A549 (cell line): ENCODE results near the gene SRC. TPM values are rescaled to one million over a fixed set of nuclear protein-coding genes. Genes with fewer than 3 reads are reported as not detected.

Experiments used
- ATAC-seq, 2 experiments: fragments of 200-7000 bp in 1 of 2; fragments of >200 bp in 1 of 2; cut with Nextera tagmentation in 1 of 2; cut with Tn5 transposase in 1 of 2; 3 replicates each; pipeline versions ENCODE4 v1.8.0 to v1.9.1; 2018 to 2020; ENCODE audit warnings: mild to moderate bottlenecking in 1 of 2, moderate library complexity in 1 of 2
- CTCF ChIA-PET: fragments of 300-600 bp; sonication (Branson Sonifier 250); formaldehyde crosslinking; extraction: SDS; loops from one replicate; lab custom pipeline; 2021; ENCODE audit warnings: antibody characterized with exemption, inconsistent platforms; lab: Yijun Ruan, JAX
- POLR2A ChIA-PET: fragments of 350-600 bp; formaldehyde crosslinking; extraction: SDS; loops from one replicate; lab custom pipeline; 2021; ENCODE audit warnings: antibody characterized with exemption, inconsistent platforms; lab: Yijun Ruan, JAX
- DNase-seq, 2 experiments: peaks; one replicate each; pipeline versions ENCODE4 v3.0.0 to v3.0.0-alpha.2; 2011 to 2016; ENCODE audit warnings: low read depth in 1 of 2, low spot score in 1 of 2
- FAIRE-seq: peaks from 2 replicates; lab custom pipeline; 2011; peaks lifted over from hg19 to GRCh38; lab: Jason Lieb, UNC
- H3K27ac ChIP-seq, 2 experiments: fragments of >200 bp; sonication (Bioruptor Twin); formaldehyde crosslinking; 3 replicates each; pipeline ENCODE4 v1.5.1; 2016 to 2017
- H3K4me1 ChIP-seq: fragments of >200 bp; sonication (Bioruptor Twin); formaldehyde crosslinking; 3 replicates; pipeline ENCODE4 v1.6.1; 2016
- H3K4me2 ChIP-seq: fragments of >200 bp; sonication (Bioruptor Twin); formaldehyde crosslinking; 3 replicates; pipeline ENCODE4 v1.6.1; 2016
- H3K4me3 ChIP-seq: fragments of >200 bp; sonication (Bioruptor Twin); formaldehyde crosslinking; 3 replicates; pipeline ENCODE4 v1.5.1; 2016
- H3K9me3 ChIP-seq: fragments of >200 bp; sonication (Bioruptor Twin); formaldehyde crosslinking; 3 replicates; pipeline ENCODE4 v1.6.1; 2016
- BHLHE40 ChIP-seq: IDR thresholded peaks from 2 replicates; pipeline ENCODE4 v1.6.1; 2012; ENCODE audit warnings: low read depth, low read length, inconsistent platforms
- CHD2 ChIP-seq: fragments of 150-350 bp; IDR thresholded peaks from 2 replicates; pipeline ENCODE4 v1.6.1; 2014; ENCODE audit warnings: low read length; ENCODE audit not compliant: partially characterized antibody
- CHD4 ChIP-seq: fragments of 200-600 bp; sonication (generic); IDR thresholded peaks from 2 replicates; pipeline ENCODE4 v1.6.1; 2016; ENCODE audit warnings: antibody characterized with exemption, mild to moderate bottlenecking, borderline replicate concordance
- FOSL2 ChIP-seq, 2 experiments: fragments of 450-650 bp in 1 of 2; fragments of >200 bp in 1 of 2; sonication (Bioruptor Twin) in 1 of 2; formaldehyde crosslinking; IDR thresholded peaks; 2 replicates each; pipeline versions ENCODE4 v1.5.0 to v1.6.1; 2016 to 2020; ENCODE audit warnings: mild to moderate bottlenecking in 1 of 2, moderate library complexity in 1 of 2
- FOXS1 ChIP-seq: fragments of 250-450 bp; sonication (Bioruptor Pico); IDR thresholded peaks from 2 replicates; pipeline ENCODE4 v1.5.0; 2020; ENCODE audit warnings: mild to moderate bottlenecking, moderate library complexity
- GATA3 ChIP-seq: IDR thresholded peaks from 2 replicates; pipeline ENCODE4 v1.6.1; 2012; ENCODE audit warnings: borderline replicate concordance
- JUNB ChIP-seq: fragments of >200 bp; sonication (Bioruptor Twin); formaldehyde crosslinking; IDR thresholded peaks from 2 replicates; pipeline ENCODE4 v1.6.1; 2016
- KDM1A ChIP-seq: fragments of 200-600 bp; sonication (generic); IDR thresholded peaks from 2 replicates; pipeline ENCODE4 v1.6.1; 2016; ENCODE audit warnings: low read depth, mild to moderate bottlenecking
- MAFK ChIP-seq: fragments of 450-650 bp; IDR thresholded peaks from 2 replicates; pipeline ENCODE4 v1.6.1; 2014; ENCODE audit not compliant: partially characterized antibody
- MAZ ChIP-seq: fragments of 150-350 bp; IDR thresholded peaks from 2 replicates; pipeline ENCODE4 v1.6.1; 2014; ENCODE audit warnings: antibody characterized with exemption, low read depth, low read length, borderline replicate concordance
- MYC ChIP-seq: IDR thresholded peaks from 2 replicates; pipeline ENCODE4 v1.6.1; 2012; ENCODE audit warnings: mild to moderate bottlenecking, inconsistent platforms, low read length, improper control_type of control experiment, borderline replicate concordance
- NFE2L2 ChIP-seq: fragments of 150-350 bp; conservative IDR thresholded peaks from 2 replicates; pipeline ENCODE4 v1.6.1; 2014; ENCODE audit warnings: low read length
- NPAS2 ChIP-seq: fragments of 250-450 bp; sonication (Bioruptor Pico); IDR thresholded peaks from 2 replicates; pipeline ENCODE4 v1.8.0; 2022; ENCODE audit warnings: mild to moderate bottlenecking, moderate library complexity, borderline replicate concordance
- POLR2A ChIP-seq: IDR thresholded peaks from 2 replicates; pipeline ENCODE4 v1.6.1; 2012; ENCODE audit warnings: mild to moderate bottlenecking, low read length
- RARB ChIP-seq: fragments of 250-450 bp; sonication (Bioruptor Pico); IDR thresholded peaks from 2 replicates; pipeline ENCODE4 v1.8.0; 2021; ENCODE audit warnings: mild to moderate bottlenecking, moderate library complexity
- SMC3 ChIP-seq: fragments of >200 bp; sonication (Bioruptor Twin); formaldehyde crosslinking; IDR thresholded peaks from 3 replicates; pipeline ENCODE4 v1.6.1; 2018; ENCODE audit warnings: inconsistent platforms
- TFCP2L1 ChIP-seq: fragments of 250-450 bp; sonication (Bioruptor Pico); IDR thresholded peaks from 2 replicates; pipeline ENCODE4 v1.5.0; 2021; ENCODE audit warnings: mild to moderate bottlenecking
- ZC3H11A ChIP-seq: fragments of 450-650 bp; IDR thresholded peaks from 2 replicates; pipeline ENCODE4 v1.6.1; 2014; ENCODE audit warnings: antibody characterized with exemption, mild to moderate bottlenecking
- WGBS: methylation state at CpG from one replicate; pipeline ENCODE4 v1.1.6; 2017; ENCODE audit errors: missing lambda C conversion rate; 5-methylcytosine and 5-hydroxymethylcytosine counted together
- polyA plus RNA-seq, 4 experiments: library from polyadenylated mRNA; depleted of rRNA in 3 of 4; stranded (reverse); fragments of >200 nt; fragmentation: RNase III in 1 of 4; extraction: RNeasy Plus Mini Kit Qiagen cat#74134 plus additional on column Dnase treatment in 1 of 4; gene quantifications; 2 replicates in 3 of 4; 3 replicates in 1 of 4; pipeline ENCODE4 v1.2.3, GENCODE V29; 2011 to 2017
- TF ChIP-seq, protein P1 (sequence below): IDR thresholded peaks from 2 replicates; pipeline ENCODE4 v1.6.1; 2012
- TF ChIP-seq, protein P2 (sequence below): fragments of 150-350 bp; IDR thresholded peaks from 2 replicates; pipeline ENCODE4 v1.6.1; 2014; ENCODE audit warnings: low read depth, mild to moderate bottlenecking, low read length
- TF ChIP-seq, protein P3 (sequence below): fragments of 250-450 bp; sonication (Bioruptor Pico); IDR thresholded peaks from 2 replicates; pipeline ENCODE4 v1.5.0; 2021; ENCODE audit warnings: mild to moderate bottlenecking, moderate library complexity, borderline replicate concordance

Gene SRC
- polyA plus RNA-seq, 2 of the 4 experiments (the other 2 are of a cell fraction), result 139 to 154 TPM

DNA sequence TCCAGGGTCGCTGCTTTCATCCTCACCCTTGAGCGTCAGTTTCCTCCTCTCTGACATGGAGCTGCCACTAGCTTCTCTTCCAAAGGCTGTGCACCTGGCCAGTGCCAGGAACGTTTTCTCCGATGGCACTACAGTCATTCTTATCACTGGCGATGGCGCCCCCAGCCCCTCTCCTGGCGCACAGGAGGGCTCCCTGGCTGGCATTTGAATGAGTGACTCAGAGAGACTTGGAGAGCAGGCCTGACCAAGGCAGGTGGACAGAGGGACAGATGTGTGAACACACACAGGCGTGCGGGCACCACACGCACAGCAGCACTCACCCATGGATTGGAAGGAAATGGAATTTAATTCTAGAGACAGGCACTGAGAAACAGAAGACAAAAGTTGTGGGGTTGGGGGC is 77.6 kb downstream of the SRC start:
- ATAC-seq (no peak), FAIRE-seq (no peak), DNase-seq (no peak)
- Histone ChIP-seq H3K4me1 (no peaks in the 10 kb centered on the region), H3K4me3 (no peak overlapping the region), H3K9me3 (no peaks in the 10 kb centered on the region), H3K4me2 (no peak overlapping the region), H3K27ac (no peak overlapping the region)
- ChIA-PET CTCF (interaction anchor here (1.7 kb wide), 1 partner anchor 141 kb away, joined by 6 read pairs; no protein-coding TSS in a partner anchor), POLR2A (no interaction called here)
- no peak for TF ChIP-seq TFCP2L1
- TF ChIP-seq POLR2A, result no peak
- 71% methylated on average over 5 of the region's 10 CpGs for WGBS

DNA sequence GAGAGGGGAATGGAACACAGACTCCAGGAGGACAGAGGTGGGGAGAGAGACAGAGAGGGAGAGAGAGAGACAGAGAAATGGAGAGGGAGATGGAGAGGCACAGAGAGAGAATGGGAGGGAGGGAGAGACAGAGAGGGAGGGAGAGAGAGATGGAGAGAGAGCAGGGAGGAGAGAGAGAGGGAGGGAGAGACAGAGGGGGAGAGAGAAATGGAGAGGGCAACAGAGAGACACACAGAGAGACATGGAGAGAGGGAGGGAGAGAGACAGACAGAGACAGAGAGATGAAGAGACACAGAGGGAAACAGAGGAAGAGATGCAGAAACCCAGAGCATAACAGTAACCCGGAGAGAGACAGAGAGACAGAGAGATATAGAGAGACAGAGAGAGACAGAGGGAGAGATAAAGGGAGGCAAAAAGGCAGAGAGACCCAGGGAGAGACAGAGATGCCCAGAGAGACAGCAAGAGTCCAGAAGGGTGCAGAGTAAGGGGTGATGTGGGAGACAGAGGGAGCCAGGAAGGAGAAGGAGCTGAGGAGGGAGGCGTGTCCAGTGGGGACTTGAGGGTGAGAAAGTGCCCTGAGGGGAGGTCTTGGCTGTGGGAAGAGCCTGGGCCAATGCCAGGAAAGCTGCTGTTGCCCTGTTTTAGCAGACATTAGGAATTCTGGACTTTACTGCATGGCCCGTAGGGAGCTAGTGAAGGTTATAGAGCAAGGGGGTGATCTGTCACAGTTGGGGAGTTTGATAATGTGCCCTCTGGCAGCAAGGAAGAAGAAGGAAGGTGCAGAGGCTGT is 78.3 kb downstream of the SRC start:
- 26% methylated on average over 3 of the region's 3 CpGs for WGBS
- POLR2A ChIA-PET, result no interaction called here

DNA sequence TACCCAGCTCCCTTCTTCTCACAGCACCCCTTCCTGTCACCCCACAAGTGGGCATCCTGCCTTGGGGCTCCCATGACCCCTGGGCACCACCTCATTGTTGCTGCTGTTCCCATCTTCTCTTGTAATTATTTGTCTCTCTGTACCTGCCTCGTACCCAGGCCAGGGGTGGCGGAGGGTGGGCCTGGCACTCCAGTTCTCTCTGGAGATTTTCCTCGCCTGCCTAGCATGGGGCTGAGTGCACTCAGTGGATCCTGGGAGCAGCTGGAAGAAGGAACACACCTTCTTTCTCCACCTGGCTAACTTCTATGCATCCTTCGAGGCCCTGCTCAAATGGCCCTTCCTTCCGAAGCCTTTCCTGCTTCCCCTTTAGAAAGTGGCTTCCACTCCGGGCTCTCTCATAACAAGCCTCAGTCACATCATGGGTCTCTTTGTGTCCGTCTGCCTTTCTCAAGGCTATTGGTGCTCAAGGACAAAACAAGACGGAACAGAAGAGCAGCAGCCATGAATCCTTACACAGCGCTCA is 79.2 kb downstream of the SRC start:
- TF ChIP-seq KDM1A (no peak), NPAS2 (CRISPR knock-in tag) (no peak)
- TF ChIP-seq, protein P1, sequence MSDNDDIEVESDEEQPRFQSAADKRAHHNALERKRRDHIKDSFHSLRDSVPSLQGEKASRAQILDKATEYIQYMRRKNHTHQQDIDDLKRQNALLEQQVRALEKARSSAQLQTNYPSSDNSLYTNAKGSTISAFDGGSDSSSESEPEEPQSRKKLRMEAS, result no peak
- TF ChIP-seq, protein P2, sequence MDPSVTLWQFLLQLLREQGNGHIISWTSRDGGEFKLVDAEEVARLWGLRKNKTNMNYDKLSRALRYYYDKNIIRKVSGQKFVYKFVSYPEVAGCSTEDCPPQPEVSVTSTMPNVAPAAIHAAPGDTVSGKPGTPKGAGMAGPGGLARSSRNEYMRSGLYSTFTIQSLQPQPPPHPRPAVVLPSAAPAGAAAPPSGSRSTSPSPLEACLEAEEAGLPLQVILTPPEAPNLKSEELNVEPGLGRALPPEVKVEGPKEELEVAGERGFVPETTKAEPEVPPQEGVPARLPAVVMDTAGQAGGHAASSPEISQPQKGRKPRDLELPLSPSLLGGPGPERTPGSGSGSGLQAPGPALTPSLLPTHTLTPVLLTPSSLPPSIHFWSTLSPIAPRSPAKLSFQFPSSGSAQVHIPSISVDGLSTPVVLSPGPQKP, result no peak
- TF ChIP-seq, all 56 proteins: peak for 0
- Histone ChIP-seq H3K4me2 (no peak overlapping the region), H3K9me3 (no peaks in the 10 kb centered on the region), H3K27ac (no peak overlapping the region), H3K4me1 (no peaks in the 10 kb centered on the region), H3K4me3 (no peak overlapping the region)
- CTCF ChIA-PET, result interaction anchor here (1.7 kb wide), 1 partner anchor 143 kb away, joined by 6 read pairs; no protein-coding TSS in a partner anchor
- no peak for FAIRE-seq
- POLR2A ChIA-PET, result no interaction called here
- ATAC-seq, result no peak
- WGBS, result 65% methylated on average over 9 of the region's 9 CpGs
- DNase-seq, result no peak

More for the DNA sequence above, 78.3 kb downstream of the SRC start:
- no peak overlapping the region for H3K4me3 ChIP-seq
- TF ChIP-seq RARB (CRISPR knock-in tag), result no peak
- TF ChIP-seq FOSL2 (IDR thresholded peaks at IDR 0.05), result no peak
- TF ChIP-seq FOSL2 (CRISPR knock-in tag; IDR thresholded peaks at IDR 0.05), result no peak
- TF ChIP-seq ZC3H11A, result no peak
- no peak for TF ChIP-seq BHLHE40
- TF ChIP-seq MAFK, result no peak
- TF ChIP-seq MAZ, result no peak
- no peak for TF ChIP-seq GATA3
- TF ChIP-seq, protein P3, sequence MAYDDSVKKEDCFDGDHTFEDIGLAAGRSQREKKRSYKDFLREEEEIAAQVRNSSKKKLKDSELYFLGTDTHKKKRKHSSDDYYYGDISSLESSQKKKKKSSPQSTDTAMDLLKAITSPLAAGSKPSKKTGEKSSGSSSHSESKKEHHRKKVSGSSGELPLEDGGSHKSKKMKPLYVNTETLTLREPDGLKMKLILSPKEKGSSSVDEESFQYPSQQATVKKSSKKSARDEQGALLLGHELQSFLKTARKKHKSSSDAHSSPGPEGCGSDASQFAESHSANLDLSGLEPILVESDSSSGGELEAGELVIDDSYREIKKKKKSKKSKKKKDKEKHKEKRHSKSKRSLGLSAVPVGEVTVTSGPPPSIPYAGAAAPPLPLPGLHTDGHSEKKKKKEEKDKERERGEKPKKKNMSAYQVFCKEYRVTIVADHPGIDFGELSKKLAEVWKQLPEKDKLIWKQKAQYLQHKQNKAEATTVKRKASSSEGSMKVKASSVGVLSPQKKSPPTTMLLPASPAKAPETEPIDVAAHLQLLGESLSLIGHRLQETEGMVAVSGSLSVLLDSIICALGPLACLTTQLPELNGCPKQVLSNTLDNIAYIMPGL (CRISPR knock-in tag), result no peak
- TF ChIP-seq KDM1A, result no peak
- no peak for TF ChIP-seq JUNB
- TF ChIP-seq CHD2, result no peak
- no peak for TF ChIP-seq MYC
- no peak for TF ChIP-seq TFCP2L1
- TF ChIP-seq POLR2A, result no peak
- no peak for TF ChIP-seq FOXS1 (CRISPR knock-in tag)
- no peak for TF ChIP-seq CHD4
- TF ChIP-seq NPAS2 (CRISPR knock-in tag), result no peak
- no peak for TF ChIP-seq NFE2L2
- no peak for TF ChIP-seq SMC3
- no peaks in the 10 kb centered on the region for H3K9me3 ChIP-seq
- ATAC-seq, result no peak
- CTCF ChIA-PET, result interaction anchor here (1.7 kb wide), 1 partner anchor 142 kb away, joined by 6 read pairs; no protein-coding TSS in a partner anchor
- FAIRE-seq, result no peak
- H3K4me2 ChIP-seq, result no peak overlapping the region
- no peak for DNase-seq
- H3K27ac ChIP-seq, result no peak overlapping the region
- H3K4me1 ChIP-seq, result no peaks in the 10 kb centered on the region
